GM21737 (cell line): ENCODE results near the gene TTLL3.
A peak's percentile ranks its signal among the peaks of the same experiment; 100 is the strongest.
"Not testable (repeated sequence)": the region's sequence is repeated elsewhere in the genome, so short reads cannot be mapped to it uniquely, and the experiment has no call there.

ENCODE experiments used
- ATAC-seq: cut with Tn5 transposase; IDR thresholded peaks from one replicate; pipeline ENCODE4 v1.9.1; 2021; ENCODE audit warnings: mild to moderate bottlenecking, moderate library complexity; ENCODE audit not compliant: unreplicated experiment

The TTLL3 gene

GRCh38 chr3:9834520-9835380 is 24.7 kb downstream of the TTLL3 start:
- no peak for ATAC-seq

GRCh38 chr3:9837701-9838582 is 27.9 kb downstream of the TTLL3 start:
- ATAC-seq: no peak

- no peak for ATAC-seq
These were observed 28.8 kb downstream of the TTLL3 start for GRCh38 chr3:9838856-9839255.

GRCh38 chr3:9841015-9841414 is 31.0 kb downstream of the TTLL3 start:
- no peak for ATAC-seq

GRCh38 chr3:9843715-9844438 is 33.8 kb downstream of the TTLL3 start, which contains the start of gene RPUSD3:
Gene RPUSD3, minus strand, starts transcription at chr3:9844008. Its CDS starts 18 bp downstream, at chr3:9843990.
- ATAC-seq: peak; percentile 98

- ATAC-seq: no peak
These were observed 36.2 kb downstream of the TTLL3 start for GRCh38 chr3:9846231-9846630.

GRCh38 chr3:9846931-9847488 is 36.9 kb downstream of the TTLL3 start:
- no peak for ATAC-seq

- not testable (repeated sequence) for ATAC-seq
These were observed 37.8 kb downstream of the TTLL3 start for GRCh38 chr3:9847870-9848269.

- ATAC-seq: not testable (repeated sequence)
These were observed 38.8 kb downstream of the TTLL3 start for GRCh38 chr3:9848860-9849259.

- ATAC-seq: not testable (repeated sequence)
These were observed 41.3 kb downstream of the TTLL3 start for GRCh38 chr3:9851383-9851782.

GRCh38 chr3:9851926-9852325 is 41.9 kb downstream of the TTLL3 start:
- not testable (repeated sequence) for ATAC-seq

- ATAC-seq: no peak
These were observed 42.5 kb downstream of the TTLL3 start for GRCh38 chr3:9852528-9852927.

GRCh38 chr3:9854291-9854940 is 44.4 kb downstream of the TTLL3 start:
- ATAC-seq: not testable (repeated sequence)

- ATAC-seq: no peak
These were observed 45.5 kb downstream of the TTLL3 start for GRCh38 chr3:9855594-9855993.

- no peak for ATAC-seq
These were observed 49.5 kb downstream of the TTLL3 start for GRCh38 chr3:9859530-9860025.

GRCh38 chr3:9861201-9861600 is 51.1 kb downstream of the TTLL3 start:
- no peak for ATAC-seq

GRCh38 chr3:9861626-9862130 is 51.6 kb downstream of the TTLL3 start:
- ATAC-seq: no peak

GRCh38 chr3:9862391-9863057 is 52.5 kb downstream of the TTLL3 start:
- ATAC-seq: no peak

- ATAC-seq: no peak
These were observed 53.2 kb downstream of the TTLL3 start for GRCh38 chr3:9863058-9863772.
